Measurements from ENCODE around the gene NKX2-8.
"Not testable (repeated sequence)": the region's sequence is repeated elsewhere in the genome, so short reads cannot be mapped to it uniquely, and the experiment has no call there.

NKX2-8 gene

DNA sequence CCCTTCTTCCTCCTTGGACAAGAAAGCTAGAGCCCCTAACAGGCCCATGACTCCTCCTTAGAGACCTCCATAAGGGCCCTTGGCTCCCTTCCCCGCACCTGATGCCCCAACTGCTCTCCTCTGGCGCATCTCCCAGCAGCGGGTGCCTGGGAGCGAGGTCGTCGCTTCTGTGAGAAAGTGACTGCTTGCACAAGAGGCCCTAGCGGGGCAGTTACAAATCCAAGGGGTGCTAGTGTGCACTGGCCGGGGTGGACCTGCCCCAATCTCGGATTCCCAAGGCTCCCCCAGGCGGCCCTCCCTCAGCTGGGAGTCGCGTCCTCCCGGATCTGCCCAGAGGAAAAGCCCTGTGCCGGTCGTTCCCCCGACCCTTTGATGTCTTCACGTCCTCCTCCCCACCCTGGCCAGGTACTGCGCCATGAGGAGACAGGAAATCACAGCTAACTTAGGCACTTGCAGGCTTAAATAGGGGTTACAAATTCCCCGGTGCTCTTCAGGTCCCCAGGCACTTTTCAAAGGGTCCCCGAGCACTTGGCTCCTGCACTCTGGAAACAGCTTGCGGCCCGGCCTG lies 2.8 kb downstream of the NKX2-8 start:
- DNase-seq = no peak

DNA sequence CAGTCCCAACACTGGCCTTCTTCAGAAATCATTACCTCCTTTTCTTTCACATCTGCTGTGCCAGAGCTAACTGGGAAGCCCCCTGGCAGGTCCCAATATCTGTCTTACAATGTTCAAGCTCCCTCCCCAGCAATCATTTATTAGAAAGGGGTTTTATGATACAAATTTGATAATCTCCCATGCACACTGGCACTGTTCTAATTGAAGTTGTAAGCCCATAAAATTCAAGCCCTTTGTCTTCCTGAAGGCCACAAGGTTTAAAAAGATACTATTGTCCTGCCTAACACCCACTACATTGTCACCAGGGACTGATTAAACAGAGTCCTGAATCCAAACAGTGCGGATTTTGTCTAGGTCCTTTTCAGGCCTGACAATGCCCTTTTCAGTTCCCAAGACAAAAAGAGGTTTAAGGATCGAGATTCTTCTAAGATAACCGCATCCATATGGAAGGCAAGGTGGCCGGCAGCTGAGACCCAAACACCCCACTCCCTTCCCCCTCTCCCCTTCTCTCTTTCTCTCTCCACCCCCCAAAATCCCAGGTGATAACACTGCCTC lies 3.3 kb downstream of the NKX2-8 start:
- DNase-seq = no peak

DNA sequence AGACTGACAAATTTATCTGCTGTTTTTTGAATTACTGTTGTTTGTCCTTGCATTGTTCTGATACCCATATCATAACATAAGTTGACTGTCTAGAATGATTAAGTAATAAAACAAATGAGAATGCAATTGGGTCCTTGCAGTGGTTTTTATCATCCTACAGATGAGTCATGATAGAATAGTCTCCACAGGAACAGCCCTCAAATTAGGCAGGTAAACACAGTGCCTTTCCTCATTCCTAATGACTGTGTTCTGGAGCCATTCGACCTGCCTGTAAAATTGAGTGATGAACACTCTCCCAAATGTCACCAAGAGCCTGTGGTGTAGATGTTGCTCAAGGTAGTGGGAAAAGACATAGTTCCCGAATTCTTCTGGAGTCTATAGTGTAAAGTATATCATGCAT lies 12.3 kb downstream of the NKX2-8 start:
- DNase-seq = no peak

DNA sequence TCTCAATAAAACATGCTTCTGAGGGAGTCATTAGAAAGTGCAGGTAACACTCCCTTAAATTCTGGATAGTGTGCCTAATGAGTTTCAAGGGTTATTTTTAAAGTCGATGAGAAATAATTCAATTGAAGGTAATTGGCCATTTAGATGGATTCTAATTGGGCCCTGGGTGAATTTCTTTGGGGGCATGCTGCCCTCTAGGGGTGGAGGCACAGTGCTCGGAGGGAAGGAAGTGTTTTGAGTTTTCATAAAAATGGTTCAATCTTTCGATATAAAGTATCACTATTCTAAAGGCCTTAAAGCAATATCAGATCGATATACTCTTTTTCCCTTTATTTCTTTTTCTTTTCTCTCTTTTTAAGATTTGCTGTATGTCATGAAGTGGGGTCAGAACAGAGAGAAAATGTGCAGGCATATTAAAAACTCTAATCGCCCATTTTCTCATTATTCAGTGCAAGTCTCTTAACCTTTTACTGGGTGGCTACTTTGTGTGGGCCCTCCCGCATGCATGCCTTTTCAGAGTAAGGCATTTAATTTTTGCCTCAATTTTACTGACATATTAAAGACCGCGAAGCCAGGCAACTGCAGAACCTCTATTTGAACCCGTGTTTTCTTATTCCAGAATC lies 25.5 kb downstream of the NKX2-8 start:
- no peak for DNase-seq

DNA sequence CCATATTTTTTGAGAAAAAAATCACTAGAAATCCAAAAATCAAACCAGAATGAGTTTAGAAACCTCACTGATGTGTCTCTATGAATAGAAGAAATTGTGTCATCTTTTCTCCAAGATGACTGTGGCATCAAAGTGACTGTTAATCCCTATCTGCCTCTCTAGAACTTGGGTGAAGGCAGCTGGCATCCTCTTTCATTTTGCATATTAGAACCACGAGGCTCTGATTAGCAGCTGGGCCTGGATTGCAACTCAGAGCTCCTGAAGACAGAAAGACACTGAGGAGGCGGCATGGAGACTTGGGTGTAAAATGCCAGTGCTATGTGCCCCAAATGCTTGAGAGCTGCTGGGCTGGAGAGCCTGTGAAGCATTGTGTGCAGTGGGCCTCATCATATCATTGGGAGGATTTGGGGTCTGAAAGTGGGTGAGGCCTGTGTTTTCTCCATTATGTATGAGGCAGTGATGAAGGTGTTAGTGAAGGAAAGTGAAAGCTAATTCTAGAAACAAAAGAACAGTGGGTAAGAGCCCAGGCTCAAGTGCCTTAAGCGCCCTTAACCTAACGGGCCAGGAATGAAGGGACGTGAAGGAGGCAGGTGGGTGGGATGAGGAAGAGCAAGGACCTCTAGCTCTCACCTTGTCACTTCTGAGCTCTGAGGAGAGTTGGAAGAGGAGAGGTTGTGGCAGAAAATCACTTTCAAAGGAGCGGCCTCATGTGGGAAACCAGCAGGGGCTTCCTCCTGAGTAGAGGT lies 26.2 kb downstream of the NKX2-8 start:
- DNase-seq = no peak

DNA sequence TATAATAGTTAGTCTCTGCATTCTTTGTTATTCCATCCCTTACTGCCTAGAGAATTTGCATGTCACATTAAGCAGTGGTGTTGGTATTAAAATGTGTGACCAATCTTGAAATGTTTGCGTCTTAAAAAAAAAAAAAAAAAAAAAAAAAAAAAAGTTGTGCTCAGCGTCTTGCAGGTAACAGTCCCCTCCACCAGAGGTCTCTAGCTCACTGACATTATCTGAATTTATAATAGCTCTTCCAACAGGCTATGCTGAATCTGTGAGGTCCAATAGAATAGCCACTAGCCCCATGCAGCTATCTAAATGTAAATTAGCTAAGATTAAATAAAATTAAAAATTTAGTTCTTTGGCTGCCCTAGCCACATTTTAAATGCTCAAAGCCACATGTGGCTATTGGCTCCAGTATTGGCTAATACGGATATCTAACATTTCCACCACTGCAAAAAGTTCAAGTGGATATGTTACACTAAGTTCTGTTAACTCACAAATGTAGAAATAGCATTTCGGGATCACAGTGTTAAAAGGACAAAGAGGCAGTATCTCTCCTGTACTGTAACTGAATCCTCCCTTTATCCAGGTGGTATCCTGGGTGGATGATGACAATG lies 28.7 kb downstream of the NKX2-8 start:
- DNase-seq = no peak

DNA sequence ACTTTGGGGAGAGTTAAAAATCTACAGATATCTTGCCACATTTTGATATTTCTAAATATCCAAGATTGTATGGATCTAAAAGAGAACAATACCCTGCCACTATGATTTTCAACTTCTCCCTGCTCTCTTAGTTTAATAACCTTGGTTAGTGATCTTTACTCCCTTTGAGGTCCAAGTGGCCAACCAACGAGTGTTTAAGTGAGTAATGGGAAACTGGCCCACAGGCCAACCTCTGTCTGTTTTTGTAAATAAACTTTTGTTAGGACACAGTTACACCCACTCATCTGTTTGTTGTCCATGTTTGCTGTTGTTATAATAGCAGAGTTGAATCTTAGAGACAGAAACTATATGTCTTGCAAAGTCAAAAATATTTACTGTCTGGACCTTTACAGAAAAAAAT lies 31.5 kb downstream of the NKX2-8 start:
- DNase-seq = no peak

DNA sequence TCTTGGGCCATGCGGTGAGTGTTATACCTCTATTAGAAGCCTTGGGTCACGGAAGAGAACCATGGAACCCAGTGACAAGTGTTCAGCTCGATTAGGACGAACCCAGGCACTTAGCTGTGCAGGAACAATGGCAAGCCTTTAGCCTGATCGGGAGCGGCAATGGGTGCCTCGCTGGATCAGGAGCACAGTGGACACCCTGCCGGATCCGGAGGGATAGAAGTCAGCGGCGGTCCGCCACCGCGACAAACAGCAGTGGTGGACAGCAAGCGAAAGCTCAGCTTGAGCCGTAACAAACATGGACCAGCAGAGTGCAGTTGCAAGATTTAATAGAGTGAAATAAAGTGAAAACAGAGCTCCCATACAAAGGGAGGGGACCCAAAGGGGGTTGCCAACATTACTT lies 38.1 kb downstream of the NKX2-8 start:
- not testable (repeated sequence) for DNase-seq

DNA sequence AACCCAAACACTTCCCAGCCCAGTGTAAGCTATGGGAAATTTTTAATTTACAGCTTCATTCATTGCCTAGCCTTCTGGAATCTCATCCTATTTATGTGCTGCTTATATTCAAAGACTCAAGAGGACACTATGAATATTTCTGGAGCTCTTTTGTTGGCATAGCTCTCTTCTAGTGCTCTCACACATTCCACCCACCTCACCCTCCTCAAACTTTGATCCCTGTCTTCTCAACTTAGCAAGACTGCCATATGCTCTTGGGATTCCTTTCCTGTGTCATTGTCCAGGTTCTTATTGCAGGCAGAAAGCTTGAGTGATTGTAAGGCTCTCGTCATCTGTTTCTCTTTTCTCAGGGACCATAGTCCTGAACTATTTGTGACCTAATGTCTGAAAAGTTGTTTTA lies 44.4 kb downstream of the NKX2-8 start:
- no peak for DNase-seq
